Measurements from ENCODE around the gene LTBP3. TPM values are rescaled to one million over a fixed set of nuclear protein-coding genes. Genes with fewer than 3 reads are reported as not detected.
A peak's percentile ranks its signal among the peaks of the same experiment; 100 is the strongest.

The LTBP3 gene
- total and polyA plus RNA-seq, 12 donors = 40.2 to 362 (median 221) TPM

- Histone ChIP-seq H3K27me3 (no peaks in the 10 kb centered on the region), H3K4me3 (peak overlapping the region in 2 of 4 donors; percentile 78 to 88), H3K9me3 (replicated peaks in 1 of 3) (no peaks in the 10 kb centered on the region), H3K27ac (peak overlapping the region; percentile 97 to 99 (median 97)), H3K4me1 (replicated peaks in 1 of 2) (peaks cover 35 to 36% of the 10 kb centered on the region in 2 donors), H3K36me3 (replicated peaks in 1 of 2) (peaks cover 0 to 36% of the 10 kb centered on the region in 2 donors)
- intact Hi-C loops (cut with DNase I) = loop anchor here in 1 of 2 donors (5.0 kb wide), 1 partner anchor 76 kb away; the partner anchor contains the start of gene NEAT1
- DNase-seq = no peak
- TF ChIP-seq, protein P1, sequence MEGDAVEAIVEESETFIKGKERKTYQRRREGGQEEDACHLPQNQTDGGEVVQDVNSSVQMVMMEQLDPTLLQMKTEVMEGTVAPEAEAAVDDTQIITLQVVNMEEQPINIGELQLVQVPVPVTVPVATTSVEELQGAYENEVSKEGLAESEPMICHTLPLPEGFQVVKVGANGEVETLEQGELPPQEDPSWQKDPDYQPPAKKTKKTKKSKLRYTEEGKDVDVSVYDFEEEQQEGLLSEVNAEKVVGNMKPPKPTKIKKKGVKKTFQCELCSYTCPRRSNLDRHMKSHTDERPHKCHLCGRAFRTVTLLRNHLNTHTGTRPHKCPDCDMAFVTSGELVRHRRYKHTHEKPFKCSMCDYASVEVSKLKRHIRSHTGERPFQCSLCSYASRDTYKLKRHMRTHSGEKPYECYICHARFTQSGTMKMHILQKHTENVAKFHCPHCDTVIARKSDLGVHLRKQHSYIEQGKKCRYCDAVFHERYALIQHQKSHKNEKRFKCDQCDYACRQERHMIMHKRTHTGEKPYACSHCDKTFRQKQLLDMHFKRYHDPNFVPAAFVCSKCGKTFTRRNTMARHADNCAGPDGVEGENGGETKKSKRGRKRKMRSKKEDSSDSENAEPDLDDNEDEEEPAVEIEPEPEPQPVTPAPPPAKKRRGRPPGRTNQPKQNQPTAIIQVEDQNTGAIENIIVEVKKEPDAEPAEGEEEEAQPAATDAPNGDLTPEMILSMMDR (IDR thresholded peaks at IDR 0.05) = no peak
- TF ChIP-seq POLR2A (IDR thresholded peaks at IDR 0.05) = no peak
- WGBS, 4 donors = 0 to 1% (median 0%) methylated on average over 6 of the region's 6 CpGs
Measured at GRCh38 chr11:65498727-65498976, 59.5 kb downstream of the LTBP3 start.

- H3K27me3 ChIP-seq = no peaks in the 10 kb centered on the region
- peaks cover 0 to 31% of the 10 kb centered on the region in 2 donors for H3K36me3 ChIP-seq (replicated peaks in 1 of 2)
- H3K27ac ChIP-seq = peak overlapping the region; percentile 97 to 99 (median 97)
- peak in 1 of 2 donors; percentile 17 for TF ChIP-seq POLR2A (IDR thresholded peaks at IDR 0.05)
- TF ChIP-seq, protein P1 (IDR thresholded peaks at IDR 0.05) = no peak
- peak; percentile 56 to 82 (median 73) for DNase-seq
- peaks cover 40% of the 10 kb centered on the region in 2 donors for H3K4me1 ChIP-seq (replicated peaks in 1 of 2)
- H3K4me3 ChIP-seq = peak overlapping the region; percentile 1 to 88 (median 42)
- intact Hi-C loops (cut with DNase I) = loop anchor here in 1 of 2 donors (5.0 kb wide), 1 partner anchor 76 kb away; the partner anchor contains the start of gene NEAT1
- 0 to 2% (median 1%) methylated on average over 24 of the region's 24 CpGs for WGBS, 4 donors
- no peaks in the 10 kb centered on the region for H3K9me3 ChIP-seq (replicated peaks in 1 of 3)
Measured at GRCh38 chr11:65498042-65498726, 60.0 kb downstream of the LTBP3 start.

DNA sequence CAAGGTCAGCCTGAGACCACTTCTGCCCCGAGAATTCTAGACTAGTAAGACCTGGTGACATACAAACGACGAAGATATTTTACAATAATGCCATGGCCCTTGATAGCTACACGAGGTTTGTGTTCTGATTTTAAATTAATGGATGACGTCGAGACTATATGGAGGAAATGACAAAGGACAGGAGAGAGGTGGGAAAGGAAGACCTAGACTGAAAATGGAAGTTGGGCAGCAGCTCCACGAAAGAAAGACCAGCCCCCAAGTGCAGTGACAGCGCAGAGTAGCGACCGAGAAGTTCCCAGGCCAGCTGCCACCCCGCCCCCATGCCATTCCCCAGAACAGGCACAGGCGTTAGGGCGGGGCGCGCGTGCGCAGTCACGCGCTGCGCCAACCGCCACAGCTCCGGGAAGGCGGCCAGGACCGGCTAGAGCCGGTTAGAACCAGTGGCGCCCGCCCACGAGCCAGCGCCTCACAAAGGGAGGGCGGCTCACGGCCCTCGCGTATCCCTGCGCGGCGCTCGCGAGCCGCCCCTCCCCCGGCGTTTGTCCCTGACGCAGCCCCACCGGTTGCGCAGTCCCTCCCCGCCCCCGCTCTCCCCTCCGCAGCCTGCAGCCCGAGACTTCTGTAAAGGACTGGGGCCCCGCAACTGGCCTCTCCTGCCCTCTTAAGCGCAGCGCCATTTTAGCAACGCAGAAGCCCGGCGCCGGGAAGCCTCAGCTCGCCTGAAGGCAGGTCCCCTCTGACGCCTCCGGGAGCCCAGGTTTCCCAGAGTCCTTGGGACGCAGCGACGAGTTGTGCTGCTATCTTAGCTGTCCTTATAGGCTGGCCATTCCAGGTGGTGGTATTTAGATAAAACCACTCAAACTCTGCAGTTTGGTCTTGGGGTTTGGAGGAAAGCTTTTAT lies 60.8 kb downstream of the LTBP3 start:
- DNase-seq = peak; percentile 99
- peak; percentile 71 to 86 for TF ChIP-seq POLR2A (IDR thresholded peaks at IDR 0.05)
- TF ChIP-seq, protein P1 (IDR thresholded peaks at IDR 0.05) = no peak
- H3K27me3 ChIP-seq = no peaks in the 10 kb centered on the region
- 0 to 1% (median 1%) methylated on average over 21 to 61 of the region's 61 CpGs for WGBS, 4 donors
- peaks cover 48% of the 10 kb centered on the region in 2 donors for H3K4me1 ChIP-seq (replicated peaks in 1 of 2)
- intact Hi-C loops (cut with DNase I) = loop anchor here in 1 of 2 donors (5.0 kb wide), 1 partner anchor 75 kb away; the partner anchor contains the start of gene NEAT1
- H3K27ac ChIP-seq = peak overlapping the region; percentile 97 to 99 (median 97)
- H3K36me3 ChIP-seq (replicated peaks in 1 of 2) = peaks cover 0 to 23% of the 10 kb centered on the region in 2 donors
- peak overlapping the region; percentile 1 to 88 (median 42) for H3K4me3 ChIP-seq
- H3K9me3 ChIP-seq (replicated peaks in 1 of 3) = no peaks in the 10 kb centered on the region

Data from adrenal gland (tissue), 12 donors.